Stimulated activated CD4-positive, alpha-beta T cell treated with anti-CD3 and anti-CD28 coated beads, TNF-alpha, amount 100 ng/mL, for 48 hours (primary cell): ENCODE data around the gene FOXK1.

ENCODE experiments used
- DNase-seq, 3 donors: peaks; one replicate each; pipeline ENCODE4 v3.0.0-alpha.2; 2020; ENCODE audit warnings: low read depth in 3 of 3

The FOXK1 gene

DNA sequence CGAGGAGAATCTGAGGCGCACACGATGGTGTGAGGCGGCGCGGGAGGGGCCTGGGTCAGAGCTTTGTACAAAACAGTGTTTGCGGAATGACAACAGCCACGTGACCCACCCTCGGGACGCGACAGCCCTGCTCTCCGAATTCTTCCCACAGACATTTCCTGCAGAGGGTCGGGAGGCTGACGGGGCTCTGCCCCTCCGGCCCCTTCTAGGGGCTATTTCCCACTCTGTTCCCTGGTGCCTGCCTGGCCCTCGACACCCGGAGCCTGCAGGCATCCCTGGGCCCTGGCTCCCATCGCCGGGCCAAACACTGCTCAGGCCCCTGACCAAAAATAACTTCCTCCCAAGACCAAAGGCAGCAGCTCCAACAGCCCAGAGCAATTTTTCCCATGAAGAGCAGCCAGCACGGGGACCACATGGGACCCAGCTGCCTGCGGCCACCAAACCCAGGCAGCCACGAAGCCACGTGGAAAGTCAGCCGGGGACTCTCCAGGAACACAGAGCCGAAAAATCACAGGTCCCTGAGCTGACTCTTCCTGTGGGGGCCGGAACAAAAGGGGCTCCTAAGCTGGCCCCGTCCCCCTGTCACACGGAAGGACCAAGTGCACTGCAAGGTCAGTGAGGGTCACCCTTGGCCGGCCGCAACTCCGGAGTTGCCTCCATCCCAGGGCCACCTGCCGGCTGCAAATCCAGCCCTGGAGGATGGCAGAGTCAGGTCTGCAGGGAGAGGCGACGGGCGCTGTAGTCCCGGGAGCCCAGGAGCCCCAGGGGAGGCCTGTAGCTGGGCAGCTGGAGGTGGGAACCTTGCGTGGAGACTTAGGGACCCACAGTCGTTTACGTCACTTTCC lies 137.7 kb downstream of the FOXK1 start:
- DNase-seq: no peak

- no peak for DNase-seq
Measured at GRCh38 chr7:4820405-4820966, 138.4 kb downstream of the FOXK1 start.
